ENCODE data around the gene CASZ1.

The CASZ1 gene

GRCh38 chr1:10667861-10668761 lies 128.3 kb downstream of the CASZ1 start:
- DNase-seq, result no peak

- no peak for DNase-seq
Observed at GRCh38 chr1:10665930-10666850, 130.3 kb downstream of the CASZ1 start.

DNA sequence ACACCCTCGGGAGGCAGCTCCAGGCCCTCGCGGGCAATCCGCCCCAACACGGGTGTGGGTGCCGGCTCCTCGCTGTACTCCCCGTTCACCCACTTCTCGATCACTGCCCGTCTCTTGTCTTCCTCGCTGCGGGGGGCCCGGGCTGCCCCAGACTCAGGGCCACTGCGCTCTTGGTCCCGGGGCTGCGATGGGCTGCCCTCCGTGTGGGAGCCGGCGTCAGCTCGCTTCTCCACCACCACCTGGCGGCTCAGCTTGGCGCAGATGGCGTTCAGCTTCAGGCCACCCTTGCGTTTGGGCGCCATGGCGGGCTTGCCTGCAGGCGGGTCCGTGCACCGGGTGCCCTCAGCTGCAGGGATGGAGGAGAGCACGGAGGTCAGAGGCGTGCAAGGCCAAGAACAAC lies 131.2 kb downstream of the CASZ1 start:
- DNase-seq, result no peak

DNA sequence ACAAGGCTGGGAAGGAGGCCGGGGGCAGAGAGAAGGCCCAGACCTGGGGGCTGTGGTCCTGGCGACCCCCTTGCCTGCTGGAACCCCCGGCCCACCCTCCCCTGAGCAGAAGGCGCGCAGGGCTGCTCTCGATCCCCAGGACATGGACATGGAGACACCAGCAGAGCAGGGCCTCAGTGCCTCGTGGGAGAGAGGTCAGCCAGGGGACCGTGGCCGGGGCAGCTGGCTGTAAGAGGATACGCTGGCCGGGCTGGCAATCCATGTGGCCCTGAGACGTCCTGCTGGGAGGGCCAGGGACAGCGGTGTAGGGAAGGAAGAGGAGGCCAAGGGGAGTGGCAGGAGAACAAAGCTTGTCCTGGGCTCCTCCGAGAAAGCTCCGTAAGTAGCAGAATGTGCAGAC lies 132.2 kb downstream of the CASZ1 start:
- DNase-seq, result no peak

GRCh38 chr1:10663678-10664035 lies 132.8 kb downstream of the CASZ1 start:
- no peak for DNase-seq

DNA sequence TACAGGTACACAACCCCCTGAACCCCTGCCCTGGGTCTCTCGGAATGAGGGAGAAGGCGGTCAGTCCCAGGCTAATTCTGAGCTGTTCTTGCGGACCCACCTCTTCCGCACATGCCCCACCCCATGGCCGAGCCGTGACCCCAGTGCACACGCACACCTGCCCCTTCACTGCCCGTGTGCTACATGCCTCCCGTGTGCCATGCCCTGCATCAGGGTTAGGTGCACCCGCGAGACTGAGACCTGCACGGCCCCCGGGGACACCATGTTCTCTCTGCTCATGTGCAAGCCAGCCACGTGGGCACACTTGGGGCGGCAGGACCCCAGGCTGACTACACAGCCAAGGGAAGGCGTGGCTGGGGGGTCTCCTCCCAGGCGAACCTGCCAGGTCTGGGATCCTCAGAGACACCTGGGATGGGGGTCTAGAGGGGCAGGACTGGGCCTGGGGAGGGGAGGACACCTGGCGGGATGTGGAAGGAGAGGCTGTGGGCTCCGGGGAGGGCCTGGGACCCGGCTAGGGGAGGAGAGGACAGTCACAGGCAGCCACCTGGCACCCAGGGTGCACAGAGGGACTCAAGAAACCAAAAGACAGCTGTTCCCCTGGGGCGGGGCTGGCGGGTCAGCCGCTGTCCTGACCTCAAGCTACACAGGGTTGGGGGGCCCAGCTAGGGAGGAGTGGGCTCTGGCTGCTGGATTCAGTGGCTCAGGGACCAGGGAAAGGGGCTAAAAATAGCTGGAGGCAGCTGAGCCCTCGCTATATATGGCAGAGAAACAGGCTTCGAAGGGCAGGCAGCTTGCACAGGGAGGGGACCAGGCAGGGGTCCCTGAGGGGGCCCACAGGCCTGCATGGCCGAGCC lies 133.4 kb downstream of the CASZ1 start:
- no peak for DNase-seq

GRCh38 chr1:10662090-10662688 lies 134.3 kb downstream of the CASZ1 start:
- DNase-seq, result no peak

DNA sequence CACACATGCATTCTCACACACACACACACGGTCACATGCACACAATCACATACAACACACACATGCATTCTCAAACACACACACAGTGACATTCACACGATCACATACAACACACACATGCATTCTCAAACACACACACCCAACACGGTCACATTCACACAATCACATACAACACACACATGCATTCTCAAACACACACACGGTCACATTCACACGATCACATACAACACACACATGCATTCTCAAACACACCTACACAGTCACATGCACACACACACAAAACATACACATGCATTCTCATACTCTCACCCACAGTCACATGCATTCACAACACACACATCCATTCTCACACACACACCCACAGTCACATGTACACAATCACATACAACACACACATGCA lies 135.0 kb downstream of the CASZ1 start:
- DNase-seq, result no peak

- no peak for DNase-seq
Observed at GRCh38 chr1:10659646-10660540, 136.6 kb downstream of the CASZ1 start.

DNA sequence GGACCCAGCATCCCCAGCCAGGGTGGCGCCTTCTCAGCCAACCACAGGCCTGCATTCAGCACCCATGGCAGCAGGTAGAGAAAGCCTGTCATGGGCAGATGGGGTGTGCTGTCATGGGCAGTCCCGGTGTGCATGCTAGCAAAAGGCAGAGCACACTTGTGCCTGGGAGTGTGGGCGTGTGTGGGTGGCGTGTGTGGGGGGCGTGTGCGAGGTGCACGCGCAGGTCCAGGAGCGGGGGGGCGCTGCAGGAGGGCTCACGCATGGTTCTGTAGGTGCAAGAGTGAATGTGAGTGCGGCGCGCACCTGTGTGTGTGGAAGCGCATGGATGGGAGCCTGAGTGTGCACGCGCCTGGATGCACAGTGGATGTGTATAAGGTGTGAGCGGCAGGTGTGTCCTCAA lies 137.2 kb downstream of the CASZ1 start:
- no peak for DNase-seq

DNA sequence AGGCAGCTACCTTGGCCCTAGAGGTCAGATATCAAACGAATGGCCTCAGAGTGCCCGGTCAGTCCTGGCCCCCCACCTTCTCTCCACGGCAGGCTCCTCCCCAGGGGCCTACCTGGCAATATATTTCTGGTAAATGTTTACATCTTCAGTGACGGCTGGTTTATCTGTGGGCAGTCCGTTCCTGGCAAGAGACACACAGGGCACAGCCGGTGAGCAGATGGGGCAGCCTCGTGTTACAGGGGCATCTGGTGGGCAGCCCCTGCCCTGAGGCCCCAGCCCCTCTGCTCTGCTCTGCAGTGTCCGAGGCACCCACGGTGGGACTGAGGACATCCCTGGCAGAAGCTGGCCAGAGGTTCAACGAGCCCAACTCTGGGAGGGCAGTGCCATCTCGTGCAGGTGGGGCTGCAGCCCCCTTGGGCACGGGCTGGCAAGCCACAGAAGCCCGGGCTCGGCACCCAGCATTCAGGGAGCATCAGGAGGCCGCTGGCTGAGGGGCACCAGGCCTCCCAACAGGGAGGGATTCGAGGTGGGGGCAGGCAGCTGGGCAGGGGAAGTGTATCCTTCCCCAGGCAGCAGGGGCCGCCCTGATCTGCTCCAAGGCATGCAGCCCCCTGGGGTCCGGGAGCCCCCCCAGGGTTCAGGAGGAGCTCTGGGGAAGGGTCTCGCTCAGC lies 137.9 kb downstream of the CASZ1 start:
- no peak for DNase-seq

- DNase-seq, result no peak
Observed at GRCh38 chr1:10657088-10657847, 139.2 kb downstream of the CASZ1 start.

GRCh38 chr1:10656431-10656830 lies 140.0 kb downstream of the CASZ1 start:
- DNase-seq, result no peak

- DNase-seq, result no peak
Observed at GRCh38 chr1:10655002-10655401, 141.4 kb downstream of the CASZ1 start.

DNA sequence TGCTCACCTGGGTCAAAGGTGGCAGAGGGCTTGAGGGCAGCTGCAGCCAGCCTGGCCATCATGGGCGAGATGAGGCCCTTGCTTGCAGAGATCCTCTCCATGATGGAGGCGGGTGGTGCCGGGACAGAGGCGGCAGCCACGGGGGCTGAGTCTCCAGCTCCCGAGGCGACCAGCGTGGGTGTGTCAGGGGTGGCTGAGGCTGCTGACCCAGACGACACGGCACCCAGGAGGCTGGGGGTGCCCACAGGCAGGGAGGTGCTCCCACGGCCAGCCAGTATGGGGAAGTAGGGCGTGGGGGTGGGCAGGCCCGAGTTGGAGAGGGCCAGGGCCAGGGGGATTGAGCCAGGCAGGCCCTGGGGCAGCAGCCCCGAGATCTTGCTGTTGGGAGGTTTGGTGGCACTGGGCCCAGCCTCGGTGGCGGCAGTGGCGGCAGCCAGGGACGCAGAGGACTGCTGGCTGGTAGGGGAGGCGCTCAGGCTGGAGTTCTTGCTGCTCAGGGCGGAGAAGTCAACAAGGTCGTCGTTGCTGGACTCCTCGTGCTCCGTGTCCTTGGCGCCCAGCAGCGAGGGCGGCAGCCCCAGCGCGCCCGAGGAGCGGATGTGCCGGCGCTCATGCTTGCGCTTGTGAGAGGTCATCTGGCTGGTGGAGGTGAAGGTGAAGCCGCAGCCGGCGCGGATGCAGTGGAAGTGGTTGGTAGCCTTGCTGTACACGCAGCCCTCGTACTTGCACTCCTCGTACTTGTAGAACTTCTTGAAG lies 142.9 kb downstream of the CASZ1 start:
- no peak for DNase-seq

- DNase-seq, result no peak
Observed at GRCh38 chr1:10652626-10653025, 143.8 kb downstream of the CASZ1 start.

DNA sequence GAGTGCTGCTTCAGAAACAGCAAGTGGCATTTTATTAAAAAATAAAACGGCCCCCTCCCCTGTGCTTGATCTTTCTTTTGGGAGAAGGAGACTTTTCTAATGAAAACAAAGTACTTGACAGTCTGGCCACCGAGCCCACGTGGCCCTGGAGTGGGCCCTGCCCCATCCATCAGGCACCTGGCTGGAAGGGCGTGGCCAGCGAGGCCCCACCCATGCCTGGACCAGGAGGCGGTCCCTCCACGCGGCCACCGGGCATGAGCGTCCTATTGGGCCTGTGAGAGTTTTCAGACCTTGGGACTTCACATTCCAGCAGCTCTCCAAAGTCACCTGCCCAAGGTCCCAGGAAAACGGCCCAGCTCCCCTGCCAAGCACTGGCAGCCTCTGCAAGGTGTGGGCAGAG lies 144.7 kb downstream of the CASZ1 start:
- DNase-seq, result no peak

GRCh38 chr1:10651389-10651766 lies 145.1 kb downstream of the CASZ1 start:
- DNase-seq, result no peak

Data from activated gamma-delta T cell treated with Interleukin-2 at 50 U/mL for 16 hours (primary cell).